Measurements from ENCODE around the gene CEP192.

DNA sequence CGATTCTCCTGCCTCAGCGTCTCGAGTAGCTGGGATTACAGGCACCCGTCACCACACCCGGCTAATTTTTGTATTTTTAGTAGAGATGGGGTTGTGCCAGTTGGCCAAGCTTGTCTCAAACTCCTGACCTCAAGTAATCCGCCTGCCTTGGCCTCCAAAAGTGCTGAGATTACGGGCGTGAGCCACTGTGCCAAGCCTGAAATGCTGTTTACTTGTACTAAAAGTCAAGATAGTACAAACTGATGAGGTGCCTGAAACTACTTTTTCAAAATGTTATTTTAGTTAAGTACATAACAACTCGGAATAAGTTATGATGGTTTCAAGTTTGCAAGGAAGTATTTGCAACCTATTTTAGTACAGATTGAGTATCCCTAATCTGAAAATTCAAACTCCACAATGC, 85.7 kb downstream of the CEP192 start:
- no peak for TF ChIP-seq POLR2A (IDR thresholded peaks at IDR 0.05)
- TF ChIP-seq, protein P1, sequence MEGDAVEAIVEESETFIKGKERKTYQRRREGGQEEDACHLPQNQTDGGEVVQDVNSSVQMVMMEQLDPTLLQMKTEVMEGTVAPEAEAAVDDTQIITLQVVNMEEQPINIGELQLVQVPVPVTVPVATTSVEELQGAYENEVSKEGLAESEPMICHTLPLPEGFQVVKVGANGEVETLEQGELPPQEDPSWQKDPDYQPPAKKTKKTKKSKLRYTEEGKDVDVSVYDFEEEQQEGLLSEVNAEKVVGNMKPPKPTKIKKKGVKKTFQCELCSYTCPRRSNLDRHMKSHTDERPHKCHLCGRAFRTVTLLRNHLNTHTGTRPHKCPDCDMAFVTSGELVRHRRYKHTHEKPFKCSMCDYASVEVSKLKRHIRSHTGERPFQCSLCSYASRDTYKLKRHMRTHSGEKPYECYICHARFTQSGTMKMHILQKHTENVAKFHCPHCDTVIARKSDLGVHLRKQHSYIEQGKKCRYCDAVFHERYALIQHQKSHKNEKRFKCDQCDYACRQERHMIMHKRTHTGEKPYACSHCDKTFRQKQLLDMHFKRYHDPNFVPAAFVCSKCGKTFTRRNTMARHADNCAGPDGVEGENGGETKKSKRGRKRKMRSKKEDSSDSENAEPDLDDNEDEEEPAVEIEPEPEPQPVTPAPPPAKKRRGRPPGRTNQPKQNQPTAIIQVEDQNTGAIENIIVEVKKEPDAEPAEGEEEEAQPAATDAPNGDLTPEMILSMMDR (IDR thresholded peaks at IDR 0.05): no peak

Measured in vagina (tissue), 2 donors.